ENCODE results near the gene POMGNT2. TPM values are rescaled to one million over a fixed set of nuclear protein-coding genes. Genes with fewer than 3 reads are reported as not detected.

POMGNT2 gene
- total and polyA plus RNA-seq, 2 of the 8 experiments (the other 6 are each of a cell fraction or from before 2014, with no cell fraction given): 13.6 to 35.7 TPM

- Histone ChIP-seq H2BK15ac (ENCODE audit: low read length) (no peak overlapping the region), H3K23ac (ENCODE audit: insufficient read length) (no peak overlapping the region), H4K91ac (replicated peaks; ENCODE audit: insufficient read length, low read length) (no peak overlapping the region), H3K36me3 (ENCODE audit: control insufficient read depth in 2 of 4, insufficient read depth in 4 of 4, low read length in 3 of 4) (no peaks in the 10 kb centered on the region), H3K27ac (ENCODE audit: low read depth, low read length) (no peak overlapping the region), H4K20me1 (replicated peaks in 1 of 2; ENCODE audit: control insufficient read depth in 1 of 2, insufficient read depth in 2 of 2, low read length in 2 of 2) (no peaks in the 10 kb centered on the region), H3K4me1 (replicated peaks in 1 of 4; ENCODE audit: control insufficient read depth in 3 of 4, insufficient read depth in 4 of 4, low read length in 3 of 4) (no peaks in the 10 kb centered on the region), H3K79me1 (ENCODE audit: low read depth, low read length) (no peaks in the 10 kb centered on the region), H2BK20ac (ENCODE audit: low read length) (no peak overlapping the region), H4K5ac (ENCODE audit: insufficient read length, low read depth, low read length) (no peak overlapping the region), H3K4ac (replicated peaks; ENCODE audit: insufficient read length, low read depth, low read length) (no peak overlapping the region), H3K23me2 (ENCODE audit: low read depth, low read length) (no peaks in the 10 kb centered on the region), H2BK5ac (ENCODE audit: low read depth, low read length) (no peak overlapping the region), H3K4me2 (ENCODE audit: insufficient read depth in 1 of 2, low read depth in 2 of 2, low read length in 2 of 2) (no peak overlapping the region), H2AK5ac (ENCODE audit: low read depth, low read length) (no peak overlapping the region), H3K9me3 (ENCODE audit: insufficient read depth in 2 of 2, low read depth in 1 of 2, low read length in 1 of 2) (no peaks in the 10 kb centered on the region), H3K79me2 (ENCODE audit: control insufficient read depth in 1 of 2, insufficient read depth in 2 of 2, low read length in 2 of 2) (no peaks in the 10 kb centered on the region), H3K9ac (replicated peaks in 1 of 4; ENCODE audit: extremely low read depth in 1 of 4, low read depth in 3 of 4, low read length in 3 of 4) (no peak overlapping the region), H2BK12ac (ENCODE audit: low read depth, low read length) (no peak overlapping the region), H3K14ac (ENCODE audit: insufficient read length) (no peak overlapping the region), H2BK120ac (replicated peaks; ENCODE audit: low read depth, low read length) (no peak overlapping the region), H2AFZ (ENCODE audit: low read length) (peak overlapping the region; percentile 6; the same call in 1 of the 2 replicates), H3K27me3 (replicated peaks in 1 of 4; ENCODE audit: control insufficient read depth in 3 of 4, extremely low read depth in 1 of 4, insufficient read depth in 3 of 4, low read length in 3 of 4) (no peaks in the 10 kb centered on the region), H3K18ac (ENCODE audit: extremely low read depth, low read length) (no peak overlapping the region), H4K8ac (ENCODE audit: extremely low read depth, insufficient read depth, low read length) (no peak overlapping the region), H3K56ac (replicated peaks; ENCODE audit: insufficient read length, low read depth, low read length) (no peak overlapping the region), H3K4me3 (ENCODE audit: extremely low read depth in 1 of 4, insufficient read depth in 2 of 4, low read depth in 3 of 4, low read length in 4 of 4) (no peak overlapping the region)
- no peak for DNase-seq (ENCODE audit: low read depth in 1 of 2, low spot score in 2 of 2)
- no peak for FAIRE-seq
- TF ChIP-seq SIN3A (conservative IDR thresholded peaks at IDR 0.05 in 1 of 2, IDR thresholded peaks at IDR 0.05 in 1 of 2; ENCODE audit: low read depth in 1 of 2, low read length in 2 of 2) (no peak), KDM5A (IDR thresholded peaks at IDR 0.05; ENCODE audit: low read length) (no peak), RNF2 (IDR thresholded peaks at IDR 0.05; ENCODE audit: borderline replicate concordance, low read depth, low read length, missing control alignments, poor library complexity, severe bottlenecking) (no peak), POU5F1 (IDR thresholded peaks at IDR 0.05; ENCODE audit: low read depth, low read length) (no peak), JUND (IDR thresholded peaks at IDR 0.05; ENCODE audit: low read length) (no peak), RBBP5 (IDR thresholded peaks at IDR 0.05; ENCODE audit: borderline replicate concordance, low read depth, low read length) (no peak), TCF12 (IDR thresholded peaks at IDR 0.05; ENCODE audit: low read depth, low read length) (no peak), RXRA (IDR thresholded peaks at IDR 0.05; ENCODE audit: insufficient read depth, low read depth, low read length) (no peak), MAFK (IDR thresholded peaks at IDR 0.05; ENCODE audit: low read depth, low read length) (no peak), TAF1 (IDR thresholded peaks at IDR 0.05; ENCODE audit: low read depth, low read length) (no peak), SRF (IDR thresholded peaks at IDR 0.05; ENCODE audit: low read depth, low read length) (no peak), CREB1 (IDR thresholded peaks at IDR 0.05) (no peak)
- POLR2A ChIA-PET (ENCODE audit: partially characterized antibody): no interaction called here
- CTCF ChIA-PET (ENCODE audit: partially characterized antibody): interaction anchor here (1.0 to 2.4 kb wide), 5 partner anchors 9 to 167 kb away, joined by 3 to 12 read pairs (median 4); no protein-coding TSS in a partner anchor
These were observed 22.6 kb upstream of the POMGNT2 start for GRCh38 chr3:43128464-43128863.
